ENCODE measurements around the gene RABGAP1L. TPM values are rescaled to one million over a fixed set of nuclear protein-coding genes. Genes with fewer than 3 reads are reported as not detected.

The RABGAP1L gene
- total RNA-seq, 2 experiments from 2014 or later = 98.1 to 158 TPM

DNA sequence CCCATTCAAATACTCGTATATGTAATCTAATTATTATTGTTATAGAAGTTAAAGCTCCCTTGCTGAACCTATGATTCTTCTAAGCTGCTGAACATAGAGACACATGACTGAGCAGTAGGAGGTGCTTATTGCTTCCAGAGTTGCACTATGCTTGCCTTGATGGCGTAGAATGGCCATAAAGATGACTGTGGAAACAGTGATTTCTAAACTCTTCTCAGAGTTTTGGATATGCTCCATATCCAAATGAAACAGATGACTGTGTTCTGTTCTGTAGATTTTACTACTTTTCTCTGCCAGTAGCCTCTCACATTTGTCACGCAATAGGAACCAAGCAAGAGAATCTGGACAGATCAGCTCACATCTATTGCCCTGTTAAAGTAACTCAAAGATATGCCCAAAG lies 752.3 kb downstream of the RABGAP1L start:
- intact Hi-C loops (cut with micrococcal nuclease; ENCODE audit: unreplicated experiment) = no loop called here
- 0 out of 2 replicates have a peak, but pooled peaks cover 10% of the 10 kb centered on the region for H3K9me3 ChIP-seq (ENCODE audit: low read length)
- DNase-seq (ENCODE audit: low spot score) = no peak
- no peak for TF ChIP-seq EZH2phosphoT487 (IDR thresholded peaks at IDR 0.05; ENCODE audit: borderline replicate concordance, low read depth, low read length)
- TF ChIP-seq, protein P1, sequence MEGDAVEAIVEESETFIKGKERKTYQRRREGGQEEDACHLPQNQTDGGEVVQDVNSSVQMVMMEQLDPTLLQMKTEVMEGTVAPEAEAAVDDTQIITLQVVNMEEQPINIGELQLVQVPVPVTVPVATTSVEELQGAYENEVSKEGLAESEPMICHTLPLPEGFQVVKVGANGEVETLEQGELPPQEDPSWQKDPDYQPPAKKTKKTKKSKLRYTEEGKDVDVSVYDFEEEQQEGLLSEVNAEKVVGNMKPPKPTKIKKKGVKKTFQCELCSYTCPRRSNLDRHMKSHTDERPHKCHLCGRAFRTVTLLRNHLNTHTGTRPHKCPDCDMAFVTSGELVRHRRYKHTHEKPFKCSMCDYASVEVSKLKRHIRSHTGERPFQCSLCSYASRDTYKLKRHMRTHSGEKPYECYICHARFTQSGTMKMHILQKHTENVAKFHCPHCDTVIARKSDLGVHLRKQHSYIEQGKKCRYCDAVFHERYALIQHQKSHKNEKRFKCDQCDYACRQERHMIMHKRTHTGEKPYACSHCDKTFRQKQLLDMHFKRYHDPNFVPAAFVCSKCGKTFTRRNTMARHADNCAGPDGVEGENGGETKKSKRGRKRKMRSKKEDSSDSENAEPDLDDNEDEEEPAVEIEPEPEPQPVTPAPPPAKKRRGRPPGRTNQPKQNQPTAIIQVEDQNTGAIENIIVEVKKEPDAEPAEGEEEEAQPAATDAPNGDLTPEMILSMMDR (conservative IDR thresholded peaks at IDR 0.05; ENCODE audit: low read length) = no peak
- peaks cover 49% of the 10 kb centered on the region for H3K79me2 ChIP-seq (ENCODE audit: insufficient read depth, low read depth, low read length)
- no peak overlapping the region for H3K4me3 ChIP-seq (ENCODE audit: low read depth, low read length, poor library complexity, severe bottlenecking)
- ChIA-PET POLR2A (interaction anchor here (0.6 to 2.1 kb wide), 6 partner anchors 8 to 138 kb away, joined by 3 to 6 read pairs (median 4); no protein-coding TSS in a partner anchor), CTCF (ENCODE audit: unreplicated experiment) (no interaction called here)
- no peak overlapping the region for H3K4me2 ChIP-seq (ENCODE audit: low read length)
- no peak overlapping the region for H3K27ac ChIP-seq (ENCODE audit: low read depth, low read length, poor library complexity, severe bottlenecking)
- H3K36me3 ChIP-seq (ENCODE audit: insufficient read depth, low read length) = peaks cover 78% of the 10 kb centered on the region
- no peak overlapping the region for H2AFZ ChIP-seq (ENCODE audit: low read length)
- H3K9me2 ChIP-seq (ENCODE audit: insufficient read depth, low read length) = no peaks in the 10 kb centered on the region
- H3K4me1 ChIP-seq (ENCODE audit: insufficient read depth, low read length, poor library complexity, severe bottlenecking) = peaks cover 6% of the 10 kb centered on the region
- BruUV-seq (replicated peaks) = no TSS peak
- H4K20me1 ChIP-seq (ENCODE audit: insufficient read depth, low read length) = no peaks in the 10 kb centered on the region

DNA sequence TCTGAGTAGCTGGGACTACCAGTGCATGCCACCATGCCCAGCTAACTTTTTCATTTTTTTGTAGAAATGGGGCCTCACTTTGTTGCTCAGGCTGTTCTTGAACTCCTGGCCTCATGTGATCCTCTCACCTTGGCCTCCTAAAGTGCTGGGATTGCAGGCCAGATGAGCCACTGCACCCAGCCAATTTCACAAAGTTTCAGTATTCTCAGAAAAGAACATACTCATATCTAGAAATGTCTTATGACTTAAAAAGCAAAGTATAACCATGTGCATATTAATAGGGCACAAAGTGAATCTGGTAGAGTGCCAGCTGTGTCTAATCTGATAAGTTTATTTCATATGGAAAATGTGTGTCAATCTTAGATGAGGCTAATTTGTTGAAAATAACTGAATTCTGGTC lies 752.9 kb downstream of the RABGAP1L start:
- peaks cover 78% of the 10 kb centered on the region for H3K36me3 ChIP-seq (ENCODE audit: insufficient read depth, low read length)
- intact Hi-C loops (cut with micrococcal nuclease; ENCODE audit: unreplicated experiment) = no loop called here
- ChIA-PET POLR2A (interaction anchor here (0.6 to 2.1 kb wide), 4 partner anchors 9 to 818 kb away, joined by 3 to 6 read pairs (median 4); no protein-coding TSS in a partner anchor), CTCF (ENCODE audit: unreplicated experiment) (no interaction called here)
- no peak for DNase-seq (ENCODE audit: low spot score)
- TF ChIP-seq, protein P1 (conservative IDR thresholded peaks at IDR 0.05; ENCODE audit: low read length) = no peak
- TF ChIP-seq EZH2phosphoT487 (IDR thresholded peaks at IDR 0.05; ENCODE audit: borderline replicate concordance, low read depth, low read length) = no peak
- no peak overlapping the region for H2AFZ ChIP-seq (ENCODE audit: low read length)
- peaks cover 11% of the 10 kb centered on the region for H3K4me1 ChIP-seq (ENCODE audit: insufficient read depth, low read length, poor library complexity, severe bottlenecking)
- H3K9me2 ChIP-seq (ENCODE audit: insufficient read depth, low read length) = no peaks in the 10 kb centered on the region
- no peak overlapping the region for H3K27ac ChIP-seq (ENCODE audit: low read depth, low read length, poor library complexity, severe bottlenecking)
- no peaks in the 10 kb centered on the region for H4K20me1 ChIP-seq (ENCODE audit: insufficient read depth, low read length)
- no peak overlapping the region for H3K4me2 ChIP-seq (ENCODE audit: low read length)
- H3K79me2 ChIP-seq (ENCODE audit: insufficient read depth, low read depth, low read length) = peaks cover 50% of the 10 kb centered on the region
- BruUV-seq (replicated peaks) = no TSS peak
- H3K9me3 ChIP-seq (ENCODE audit: low read length) = 0 out of 2 replicates have a peak, but pooled peaks cover 6% of the 10 kb centered on the region
- H3K4me3 ChIP-seq (ENCODE audit: low read depth, low read length, poor library complexity, severe bottlenecking) = no peak overlapping the region

DNA sequence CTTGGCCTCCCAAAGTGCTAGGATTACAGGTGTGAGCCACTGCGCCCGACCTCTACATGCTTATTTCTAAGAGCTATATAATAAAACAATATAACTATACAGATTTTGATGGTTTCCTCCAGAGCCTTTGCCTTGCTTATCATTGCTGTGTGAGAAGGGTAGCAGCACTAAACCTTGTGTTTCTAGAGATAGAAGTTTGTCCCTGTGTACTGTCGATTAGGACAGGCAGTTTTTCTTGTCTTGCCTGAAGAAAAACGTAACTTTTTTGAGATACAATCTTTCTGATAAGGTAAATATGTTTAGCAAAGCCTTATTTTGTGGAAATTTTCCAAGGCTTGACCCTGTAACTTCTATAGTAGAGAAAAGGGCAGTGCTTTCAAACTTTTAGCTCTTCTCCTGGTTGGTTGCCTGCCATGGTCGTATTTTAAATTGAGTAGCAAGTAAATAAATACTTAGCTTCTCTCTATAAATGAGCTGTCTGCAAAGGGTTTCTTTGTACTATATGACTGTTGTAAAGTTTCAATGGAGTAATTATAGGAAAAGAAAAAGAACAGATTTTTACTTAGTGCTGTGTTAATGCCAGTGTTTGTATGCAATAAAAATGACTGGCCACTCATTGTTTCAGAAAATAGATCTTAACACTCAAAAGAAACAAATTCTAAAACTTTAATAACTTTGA lies 754.0 kb downstream of the RABGAP1L start:
- peaks cover 75% of the 10 kb centered on the region for H3K36me3 ChIP-seq (ENCODE audit: insufficient read depth, low read length)
- DNase-seq (ENCODE audit: low spot score) = no peak
- H3K9me3 ChIP-seq (ENCODE audit: low read length) = peaks cover 7% of the 10 kb centered on the region; the same call in 1 of the 2 replicates
- peaks cover 46% of the 10 kb centered on the region for H3K79me2 ChIP-seq (ENCODE audit: insufficient read depth, low read depth, low read length)
- TF ChIP-seq, protein P1 (conservative IDR thresholded peaks at IDR 0.05; ENCODE audit: low read length) = no peak
- TF ChIP-seq EZH2phosphoT487 (IDR thresholded peaks at IDR 0.05; ENCODE audit: borderline replicate concordance, low read depth, low read length) = no peak
- H3K4me1 ChIP-seq (ENCODE audit: insufficient read depth, low read length, poor library complexity, severe bottlenecking) = peaks cover 11% of the 10 kb centered on the region
- BruUV-seq (replicated peaks) = no TSS peak
- no peak overlapping the region for H2AFZ ChIP-seq (ENCODE audit: low read length)
- intact Hi-C loops (cut with micrococcal nuclease; ENCODE audit: unreplicated experiment) = no loop called here
- ChIA-PET POLR2A (interaction anchor here (0.6 to 2.1 kb wide), 9 partner anchors 8 to 422 kb away, joined by 3 to 6 read pairs (median 3); partner anchors contain the start of gene MRPS14), CTCF (ENCODE audit: unreplicated experiment) (no interaction called here)
- no peak overlapping the region for H3K4me2 ChIP-seq (ENCODE audit: low read length)
- H3K4me3 ChIP-seq (ENCODE audit: low read depth, low read length, poor library complexity, severe bottlenecking) = no peak overlapping the region
- no peaks in the 10 kb centered on the region for H4K20me1 ChIP-seq (ENCODE audit: insufficient read depth, low read length)
- no peaks in the 10 kb centered on the region for H3K9me2 ChIP-seq (ENCODE audit: insufficient read depth, low read length)
- no peak overlapping the region for H3K27ac ChIP-seq (ENCODE audit: low read depth, low read length, poor library complexity, severe bottlenecking)

Data from OCI-LY7 (cell line).